Activated naive CD4-positive, alpha-beta T cell (primary cell): ENCODE results near the gene CLMN.
"Not testable (repeated sequence)": the region's sequence is repeated elsewhere in the genome, so short reads cannot be mapped to it uniquely, and the experiment has no call there.

Experiments
- DNase-seq, 4 experiments: peaks; one replicate each; lab custom pipeline; 2025; lab: John Stamatoyannopoulos, UW

Gene CLMN

DNA sequence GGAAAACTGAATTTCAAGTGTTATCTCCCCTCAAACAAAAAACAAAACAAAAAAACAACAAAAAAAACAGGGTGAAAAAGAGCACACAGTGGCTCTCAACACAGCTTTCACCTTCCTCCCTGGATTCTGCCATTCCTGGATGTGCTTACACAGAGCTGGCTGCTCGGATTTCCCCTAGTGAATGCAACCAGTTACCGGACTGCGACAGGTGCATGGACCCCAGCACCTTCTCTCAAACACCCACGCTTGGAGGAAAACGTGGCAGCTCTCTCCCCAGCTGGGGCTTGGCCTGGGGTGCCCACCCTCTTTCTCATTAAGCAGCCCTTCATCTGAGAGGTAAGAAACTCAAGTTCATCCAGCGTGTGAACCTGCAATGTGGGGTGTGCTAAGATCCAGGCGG, 128.9 kb downstream of the CLMN start:
- no peak for DNase-seq

GRCh38 chr14:95190346-95190840, 129.3 kb downstream of the CLMN start:
- no peak for DNase-seq

DNA sequence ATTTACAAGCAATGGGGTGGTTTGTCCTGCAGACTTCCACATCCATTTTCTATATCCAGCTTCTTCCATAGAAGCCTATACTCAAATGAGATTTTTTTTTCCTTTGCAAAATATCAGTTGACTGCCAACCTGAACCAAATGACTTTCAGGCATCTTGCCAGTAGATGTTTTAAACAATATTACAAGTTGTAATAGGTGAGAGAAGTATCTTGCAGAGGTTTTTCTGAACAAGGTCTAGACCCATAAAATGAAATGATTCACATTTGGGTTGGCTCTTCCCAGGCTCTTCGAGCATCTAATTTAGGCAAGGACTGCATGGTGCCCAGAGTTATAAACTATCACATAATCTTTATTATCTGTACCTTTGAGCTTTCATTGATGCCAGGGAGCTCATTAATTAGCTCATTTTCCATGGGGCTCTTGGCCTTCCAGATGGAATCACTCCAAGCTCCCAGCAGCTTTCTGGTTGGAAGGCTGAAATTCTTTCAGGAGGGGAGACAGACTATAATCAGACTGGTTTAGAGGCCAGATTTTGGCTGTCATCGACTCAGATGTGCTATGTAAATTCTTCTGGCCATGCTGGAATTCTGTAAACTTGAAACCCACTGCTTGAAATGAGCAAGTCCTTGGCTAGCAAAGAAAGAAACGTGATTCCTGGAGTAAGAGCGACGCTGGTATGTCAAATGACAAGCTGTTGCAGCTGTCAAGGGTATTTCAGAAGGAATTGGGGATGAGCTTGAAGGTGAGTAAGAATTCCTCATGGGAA, 130.2 kb downstream of the CLMN start:
- no peak for DNase-seq

- no peak for DNase-seq
Measured at GRCh38 chr14:95188380-95188779, 131.3 kb downstream of the CLMN start.

- no peak for DNase-seq
Measured at GRCh38 chr14:95185767-95186392, 133.8 kb downstream of the CLMN start.

DNA sequence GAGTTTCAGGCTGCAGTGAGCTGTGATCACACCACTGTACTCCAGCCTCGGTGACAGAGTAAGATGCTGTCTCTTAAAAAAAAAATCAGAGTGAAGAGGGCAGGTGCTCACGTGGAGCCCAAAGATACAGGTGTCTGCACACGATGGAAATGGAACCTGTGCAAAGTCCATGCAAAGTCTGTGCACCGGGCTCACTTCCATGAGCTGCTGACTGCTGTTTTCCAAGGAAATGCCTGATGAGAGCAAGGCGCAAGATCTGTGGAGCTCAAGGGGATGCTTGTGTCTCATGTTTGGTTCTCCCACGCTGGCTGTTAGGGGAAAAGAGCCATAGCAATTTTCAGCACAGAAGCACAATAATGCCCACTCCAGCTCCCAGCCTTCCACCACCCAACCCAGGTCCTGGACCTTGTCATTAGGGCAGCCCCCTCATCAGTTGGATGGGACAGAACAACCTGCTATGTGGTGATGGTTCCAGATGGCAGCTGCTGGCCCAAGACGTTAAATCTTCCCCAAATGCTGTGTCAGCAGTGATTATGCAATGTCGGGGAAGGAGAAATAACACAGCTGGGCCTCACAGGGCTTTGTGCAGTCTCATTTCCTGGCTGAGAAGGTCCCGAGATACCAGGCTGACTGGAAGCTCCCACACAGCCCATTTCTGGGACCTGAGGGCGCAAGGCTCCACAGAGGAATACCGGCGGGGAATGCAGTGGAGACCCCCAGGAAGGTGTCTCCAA, 134.5 kb downstream of the CLMN start:
- DNase-seq, result no peak

DNA sequence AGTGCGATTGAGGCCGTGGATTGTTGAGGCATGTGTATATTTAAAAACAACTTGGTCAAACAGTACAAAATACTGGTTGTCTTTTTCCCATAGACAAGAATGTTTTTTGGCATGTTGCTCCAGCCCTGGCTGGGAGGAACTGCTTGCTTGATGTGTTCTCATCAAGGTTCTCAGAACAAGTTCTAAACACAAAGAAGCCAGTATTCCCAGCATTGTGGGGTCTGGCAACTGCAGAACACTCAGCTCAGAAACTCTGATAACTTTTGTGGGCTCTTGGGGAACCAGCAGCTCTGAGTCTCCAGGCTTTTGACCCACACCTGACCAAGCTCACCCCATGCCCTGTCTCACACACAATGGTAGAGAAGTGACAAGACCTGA, 135.3 kb downstream of the CLMN start:
- DNase-seq, result no peak

- DNase-seq, result no peak
Measured at GRCh38 chr14:95183532-95184412, 135.9 kb downstream of the CLMN start.

DNA sequence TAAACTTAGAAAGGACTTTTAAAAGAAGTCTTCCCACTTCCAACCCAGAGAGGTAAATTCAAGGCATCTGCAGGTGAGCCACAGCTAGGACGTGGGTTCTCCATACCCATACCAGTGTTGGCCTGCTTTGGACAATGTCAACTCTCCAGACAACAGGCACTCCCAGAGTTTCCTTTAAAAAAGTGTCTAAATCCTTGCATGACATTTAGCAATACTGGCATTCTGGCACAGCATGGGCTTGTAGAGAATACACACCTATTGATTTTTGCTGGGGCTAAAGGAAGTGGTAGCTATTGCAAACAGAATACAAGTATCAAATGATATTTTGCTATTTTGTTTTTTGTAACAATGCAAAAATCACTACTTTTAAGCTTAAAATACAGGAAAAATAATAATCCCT, 136.6 kb downstream of the CLMN start:
- DNase-seq, result no peak

GRCh38 chr14:95182379-95182778, 137.3 kb downstream of the CLMN start:
- DNase-seq, result no peak

GRCh38 chr14:95180966-95181741, 138.6 kb downstream of the CLMN start:
- no peak for DNase-seq

DNA sequence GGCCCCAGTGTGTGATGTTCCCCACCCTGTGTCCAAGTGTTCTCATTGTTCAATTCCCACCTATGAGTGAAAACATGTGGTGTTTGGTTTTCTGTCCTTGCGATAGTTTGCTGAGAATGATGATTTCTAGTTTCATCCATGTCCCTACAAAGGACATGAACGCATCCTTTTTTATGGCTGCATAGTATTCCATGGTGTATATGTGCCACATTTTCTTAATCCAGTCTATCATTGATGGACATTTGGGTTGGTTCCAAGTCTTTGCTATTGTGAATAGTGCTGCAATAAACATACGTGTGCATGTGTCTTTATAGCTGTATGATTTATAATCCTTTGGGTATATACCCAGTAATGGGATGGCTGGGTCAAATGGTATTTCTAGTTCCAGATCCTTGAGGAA, 144.0 kb downstream of the CLMN start:
- not testable (repeated sequence) for DNase-seq

GRCh38 chr14:95174184-95174792, 145.4 kb downstream of the CLMN start:
- no peak for DNase-seq

GRCh38 chr14:95173518-95173917, 146.2 kb downstream of the CLMN start:
- DNase-seq, result no peak

DNA sequence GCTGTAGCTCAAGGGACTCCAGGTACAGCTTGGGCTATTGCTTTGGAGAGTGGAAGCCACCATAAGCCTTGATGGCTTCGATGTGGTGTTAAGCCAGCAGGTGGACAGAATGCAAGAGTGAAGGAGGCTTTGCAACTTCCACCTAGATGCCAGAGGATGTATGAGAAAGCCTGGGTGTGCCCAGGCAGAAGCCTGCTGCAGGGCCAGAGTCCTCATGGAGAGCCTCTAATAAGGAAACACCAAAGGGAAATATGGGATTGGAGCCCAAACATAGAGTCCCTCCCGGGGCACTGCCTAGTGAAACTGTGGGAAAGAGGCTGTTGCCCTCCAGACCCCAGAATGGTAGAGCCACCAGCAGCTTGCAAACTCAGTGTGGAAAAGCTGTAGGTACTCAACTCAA, 152.5 kb downstream of the CLMN start:
- DNase-seq, result no peak

- no peak for DNase-seq
Measured at GRCh38 chr14:95165517-95165916, 154.2 kb downstream of the CLMN start.

DNA sequence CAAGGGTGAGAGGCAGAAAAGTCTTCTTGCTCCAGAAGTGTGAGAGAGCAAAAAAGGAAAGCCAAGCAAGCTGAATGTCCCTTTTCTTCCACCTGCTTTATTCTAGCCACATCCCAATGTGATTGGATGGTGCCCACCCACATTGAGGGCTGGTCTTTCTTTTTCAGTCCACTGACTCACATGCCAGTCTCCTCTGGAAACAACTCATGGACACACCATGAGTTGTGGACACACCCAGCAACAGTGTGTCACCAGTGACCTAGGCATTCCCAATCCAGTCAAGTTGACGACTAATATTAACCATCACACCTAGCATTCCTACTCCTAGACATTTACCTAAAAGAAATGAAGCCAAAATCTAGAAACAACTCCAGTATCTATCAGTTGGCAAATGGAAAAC, 155.2 kb downstream of the CLMN start:
- DNase-seq, result no peak

GRCh38 chr14:95163666-95164065, 156.0 kb downstream of the CLMN start:
- DNase-seq, result no peak

DNA sequence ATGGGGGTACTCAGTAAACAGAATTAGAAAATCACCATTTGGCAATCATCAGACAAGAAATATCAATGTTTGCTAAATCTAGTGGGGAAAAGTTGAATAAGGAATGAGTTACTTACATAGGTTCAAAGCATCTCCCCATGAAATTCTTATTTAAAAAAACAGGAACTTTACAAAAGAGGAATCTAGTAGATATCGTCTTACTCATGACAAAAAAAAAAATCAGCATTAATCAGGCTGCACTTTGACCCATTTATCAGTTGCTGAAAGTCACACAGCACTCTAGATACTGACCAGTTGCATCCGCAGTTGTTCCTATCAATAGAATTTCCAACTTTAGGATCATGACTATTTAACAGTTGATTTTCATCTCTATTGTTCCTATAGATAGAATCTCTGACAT, 156.6 kb downstream of the CLMN start:
- no peak for DNase-seq

DNA sequence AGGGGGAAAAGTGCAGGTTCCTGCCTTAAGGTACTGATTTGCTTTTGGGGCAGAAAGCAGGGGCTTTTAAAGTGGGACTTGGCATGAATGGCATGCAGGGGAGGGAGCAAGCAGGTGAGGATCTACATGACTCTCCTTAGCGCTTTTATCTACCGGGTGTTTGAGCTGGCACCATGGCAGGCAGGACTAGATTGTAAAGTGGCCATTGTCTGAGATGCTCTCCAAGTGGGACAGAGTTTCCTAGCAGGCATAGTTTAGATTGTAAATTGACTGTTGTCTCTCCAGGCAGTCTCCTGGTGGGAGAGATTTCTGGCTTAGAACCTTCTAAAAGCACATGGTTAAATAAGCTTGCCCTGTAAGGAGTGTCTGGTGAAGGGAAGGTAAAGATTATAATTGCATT, 157.1 kb downstream of the CLMN start:
- DNase-seq, result no peak
